Central memory CD8-positive, alpha-beta T cell (primary cell): ENCODE data around the gene LAMB4.

Experiments used
- ATAC-seq: fragments of 150-1000 bp; cut with Tn5 transposase; replicated peaks from 2 replicates; pipeline ENCODE4 v1.10.0; 2022; ENCODE audit warnings: mild to moderate bottlenecking, moderate FRiP score, moderate number of reproducible peaks; ENCODE audit not compliant: poor library complexity, severe bottlenecking; ENCODE audit errors: extremely low read depth
- DNase-seq, 2 donors: peaks; one replicate each; pipeline ENCODE4 v3.0.0; 2021; ENCODE audit warnings: low spot score in 2 of 2
- H3K27ac Mint-ChIP-seq: one replicate; pipeline ENCODE4 v1.8.0; 2022; ENCODE audit warnings: low read depth, mild to moderate bottlenecking, moderate library complexity, mixed read lengths
- H3K27me3 Mint-ChIP-seq: one replicate; pipeline ENCODE4 v1.8.0; 2022; ENCODE audit warnings: mixed read lengths
- H3K36me3 Mint-ChIP-seq: one replicate; pipeline ENCODE4 v1.8.0; 2022; ENCODE audit warnings: mild to moderate bottlenecking, moderate library complexity, mixed read lengths; ENCODE audit not compliant: insufficient read depth
- H3K4me1 Mint-ChIP-seq: one replicate; pipeline ENCODE4 v1.8.0; 2022; ENCODE audit warnings: mixed read lengths
- H3K4me3 Mint-ChIP-seq: one replicate; pipeline ENCODE4 v1.8.0; 2022; ENCODE audit warnings: mild to moderate bottlenecking, moderate library complexity, mixed read lengths
- H3K9me3 Mint-ChIP-seq: one replicate; pipeline ENCODE4 v1.8.0; 2022; ENCODE audit warnings: mixed read lengths

LAMB4 gene

GRCh38 chr7:108138911-108139310 lies 8.8 kb upstream of the LAMB4 start:
- H3K9me3 Mint-ChIP-seq: no peaks in the 10 kb centered on the region
- H3K36me3 Mint-ChIP-seq: peaks cover 1% of the 10 kb centered on the region
- no peak overlapping the region for H3K4me3 Mint-ChIP-seq
- ATAC-seq (no peak), DNase-seq (no peak)
- H3K27ac Mint-ChIP-seq: no peak overlapping the region
- H3K27me3 Mint-ChIP-seq: peaks cover 12% of the 10 kb centered on the region
- H3K4me1 Mint-ChIP-seq: peaks cover 18% of the 10 kb centered on the region

DNA sequence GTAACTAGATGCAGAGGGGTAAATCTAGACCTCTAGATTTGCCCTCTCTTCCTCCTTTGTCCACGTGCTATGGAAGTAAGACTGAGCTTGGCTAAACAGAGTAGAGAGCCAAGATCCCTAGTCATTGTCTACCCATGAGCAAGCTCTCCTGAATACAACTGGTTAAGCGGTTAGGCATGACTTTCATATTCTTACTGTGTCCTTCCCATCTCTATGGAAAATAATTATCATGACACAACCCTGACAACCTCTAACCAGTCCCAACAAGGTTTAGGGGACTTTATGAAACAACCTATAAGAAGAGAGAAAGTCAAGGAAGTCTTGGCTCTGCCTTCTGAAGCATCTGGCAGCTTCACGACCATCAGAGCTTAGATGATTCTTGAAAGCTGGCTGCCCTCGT lies 7.8 kb upstream of the LAMB4 start:
- Mint-ChIP-seq H3K27me3 (peaks cover 12% of the 10 kb centered on the region), H3K4me3 (no peak overlapping the region), H3K9me3 (no peaks in the 10 kb centered on the region), H3K36me3 (peaks cover 1% of the 10 kb centered on the region), H3K27ac (no peak overlapping the region), H3K4me1 (peaks cover 18% of the 10 kb centered on the region)
- ATAC-seq: no peak
- DNase-seq: no peak

GRCh38 chr7:108137040-108137439 lies 6.9 kb upstream of the LAMB4 start:
- H3K36me3 Mint-ChIP-seq: peaks cover 1% of the 10 kb centered on the region
- H3K27me3 Mint-ChIP-seq: peaks cover 12% of the 10 kb centered on the region
- DNase-seq (no peak), ATAC-seq (no peak)
- no peak overlapping the region for H3K27ac Mint-ChIP-seq
- no peak overlapping the region for H3K4me3 Mint-ChIP-seq
- peaks cover 18% of the 10 kb centered on the region for H3K4me1 Mint-ChIP-seq
- H3K9me3 Mint-ChIP-seq: no peaks in the 10 kb centered on the region

- Mint-ChIP-seq H3K27me3 (peaks cover 12% of the 10 kb centered on the region), H3K27ac (peak overlapping the region; percentile 30), H3K36me3 (peaks cover 1% of the 10 kb centered on the region), H3K4me1 (peaks cover 18% of the 10 kb centered on the region), H3K4me3 (no peak overlapping the region), H3K9me3 (no peaks in the 10 kb centered on the region)
- no peak for ATAC-seq
- no peak for DNase-seq
Observed at GRCh38 chr7:108136191-108136688, 6.1 kb upstream of the LAMB4 start.

- no peaks in the 10 kb centered on the region for H3K9me3 Mint-ChIP-seq
- ATAC-seq: peak; percentile 80
- peaks cover 10% of the 10 kb centered on the region for H3K27me3 Mint-ChIP-seq
- H3K36me3 Mint-ChIP-seq: peaks cover 1% of the 10 kb centered on the region
- peaks cover 18% of the 10 kb centered on the region for H3K4me1 Mint-ChIP-seq
- peak overlapping the region; percentile 30 for H3K27ac Mint-ChIP-seq
- H3K4me3 Mint-ChIP-seq: peak overlapping the region; percentile 22
- DNase-seq: no peak
Observed at GRCh38 chr7:108135446-108136190, 5.5 kb upstream of the LAMB4 start.

- Mint-ChIP-seq H3K27me3 (no peaks in the 10 kb centered on the region), H3K4me1 (peaks cover 18% of the 10 kb centered on the region), H3K27ac (no peak overlapping the region), H3K36me3 (peaks cover 1% of the 10 kb centered on the region), H3K9me3 (no peaks in the 10 kb centered on the region), H3K4me3 (no peak overlapping the region)
- ATAC-seq (no peak), DNase-seq (no peak)
Observed at GRCh38 chr7:108134486-108134885, 4.3 kb upstream of the LAMB4 start.

DNA sequence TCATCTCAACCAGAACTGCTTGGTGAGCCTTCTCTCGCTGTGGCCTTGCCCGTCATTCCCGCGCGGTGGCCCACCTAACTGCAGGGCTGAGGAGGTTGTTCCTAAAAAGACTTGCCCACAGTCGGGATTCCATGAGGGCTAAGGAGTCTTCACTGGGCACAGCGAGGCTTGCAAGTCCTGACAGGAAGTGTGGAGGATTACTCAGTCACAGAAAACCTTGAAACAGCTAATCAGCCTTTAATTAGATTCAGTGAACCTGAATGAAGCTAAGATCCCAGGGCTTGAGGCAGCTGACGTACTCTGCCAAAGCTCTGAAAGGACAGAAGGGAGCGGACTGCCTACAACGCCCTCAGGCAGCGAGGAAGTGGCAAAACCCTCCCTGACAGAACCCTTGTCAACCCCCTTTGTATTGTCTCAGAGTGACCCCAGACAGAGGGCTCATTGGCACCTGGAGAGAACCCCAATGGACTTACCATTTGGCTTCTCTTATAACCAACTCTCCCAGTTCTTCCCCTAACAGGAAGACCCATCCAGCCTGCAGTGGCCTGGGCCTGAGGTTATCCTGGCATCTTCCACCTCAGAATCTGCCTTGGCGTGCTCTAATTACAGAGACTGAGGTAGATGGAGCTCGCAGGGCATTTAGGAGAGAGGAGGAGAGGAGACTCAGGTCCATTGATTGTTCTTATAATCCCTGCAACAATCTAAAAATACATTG lies 2.5 kb upstream of the LAMB4 start:
- H3K4me3 Mint-ChIP-seq: no peak overlapping the region
- H3K27ac Mint-ChIP-seq: no peak overlapping the region
- no peaks in the 10 kb centered on the region for H3K9me3 Mint-ChIP-seq
- no peak for ATAC-seq
- peaks cover 18% of the 10 kb centered on the region for H3K4me1 Mint-ChIP-seq
- no peak for DNase-seq
- no peaks in the 10 kb centered on the region for H3K27me3 Mint-ChIP-seq
- peaks cover 1% of the 10 kb centered on the region for H3K36me3 Mint-ChIP-seq

DNA sequence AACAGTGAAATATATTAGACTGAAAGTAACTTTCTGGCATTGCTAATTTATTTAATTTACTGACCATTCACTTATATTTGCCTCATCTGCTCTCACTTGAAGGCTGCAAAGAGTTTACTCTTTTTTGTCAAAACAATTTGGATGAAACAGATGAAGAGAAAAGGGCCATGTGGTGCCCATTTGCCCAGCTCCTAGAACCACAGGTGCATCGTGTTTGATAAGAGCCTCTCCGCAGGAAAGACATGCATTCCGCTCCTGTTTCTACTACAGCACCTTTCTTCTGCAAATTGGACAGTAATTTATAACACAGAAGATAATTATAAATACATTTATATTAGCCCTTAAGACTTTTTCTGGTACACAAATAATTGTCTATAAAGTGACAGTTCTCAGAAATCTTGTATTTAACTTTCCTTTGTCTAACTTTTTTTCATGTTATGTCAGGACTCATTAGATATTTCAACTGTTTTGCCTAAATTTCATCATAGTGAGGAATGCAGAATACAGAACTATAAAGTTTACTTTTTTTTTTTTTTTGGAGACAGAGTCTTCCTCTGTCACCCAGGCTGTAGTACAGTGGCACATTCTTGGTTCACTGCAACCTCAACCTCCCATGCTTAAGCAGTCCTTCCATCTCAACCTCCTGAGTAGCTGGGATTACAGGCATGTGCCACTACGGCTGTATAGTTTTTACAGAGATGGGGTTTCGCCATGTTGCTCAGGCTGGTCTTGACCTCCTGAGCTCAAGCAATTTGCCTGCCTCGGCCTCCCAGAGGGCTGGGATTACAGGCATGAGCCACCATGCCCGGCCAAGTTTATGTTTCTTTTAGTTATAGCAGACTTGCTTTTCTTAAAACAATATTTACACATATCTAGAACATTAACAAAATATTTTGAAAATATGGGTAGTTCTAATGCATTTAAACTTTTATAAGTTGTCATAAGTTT lies 869 bp downstream of the LAMB4 start:
- ATAC-seq (no peak), DNase-seq (no peak)
- H3K4me3 Mint-ChIP-seq: no peak overlapping the region
- peaks cover 7% of the 10 kb centered on the region for H3K27me3 Mint-ChIP-seq
- no peaks in the 10 kb centered on the region for H3K9me3 Mint-ChIP-seq
- no peak overlapping the region for H3K27ac Mint-ChIP-seq
- H3K36me3 Mint-ChIP-seq: no peaks in the 10 kb centered on the region
- H3K4me1 Mint-ChIP-seq: no peaks in the 10 kb centered on the region

- no peak overlapping the region for H3K4me3 Mint-ChIP-seq
Observed at GRCh38 chr7:108128514-108128913, 1.6 kb downstream of the LAMB4 start.

GRCh38 chr7:108127461-108127860 lies 2.7 kb downstream of the LAMB4 start:
- H3K36me3 Mint-ChIP-seq: no peaks in the 10 kb centered on the region
- no peaks in the 10 kb centered on the region for H3K9me3 Mint-ChIP-seq
- no peak for DNase-seq
- no peaks in the 10 kb centered on the region for H3K4me1 Mint-ChIP-seq
- H3K27me3 Mint-ChIP-seq: peaks cover 7% of the 10 kb centered on the region
- H3K4me3 Mint-ChIP-seq: no peak overlapping the region
- ATAC-seq: no peak
- H3K27ac Mint-ChIP-seq: no peak overlapping the region

More at GRCh38 chr7:108128514-108128913, 1.6 kb downstream of the LAMB4 start:
- no peaks in the 10 kb centered on the region for H3K36me3 Mint-ChIP-seq
- H3K27ac Mint-ChIP-seq: no peak overlapping the region
- H3K4me1 Mint-ChIP-seq: no peaks in the 10 kb centered on the region
- ATAC-seq (no peak), DNase-seq (no peak)
- H3K9me3 Mint-ChIP-seq: no peaks in the 10 kb centered on the region
- peaks cover 7% of the 10 kb centered on the region for H3K27me3 Mint-ChIP-seq

DNA sequence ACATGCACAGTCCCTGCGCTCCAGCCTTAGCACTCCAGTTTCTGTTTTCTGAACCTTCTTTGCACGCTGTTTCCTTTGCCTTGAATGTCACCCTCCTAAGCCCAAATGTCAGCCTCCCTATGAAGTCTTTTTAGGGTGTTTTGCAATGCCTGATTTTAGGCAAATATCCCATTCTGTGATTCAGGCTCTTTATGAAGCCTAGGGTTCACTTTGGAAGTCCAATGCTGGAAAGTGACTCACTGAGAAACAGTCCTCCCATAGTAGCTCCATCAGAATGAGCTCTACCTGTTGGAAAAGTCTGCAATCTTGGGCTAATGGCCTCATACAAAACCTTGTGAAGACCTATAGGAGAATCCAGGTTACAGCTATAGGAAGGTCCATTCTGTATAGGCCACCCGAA lies 5.3 kb downstream of the LAMB4 start:
- no peaks in the 10 kb centered on the region for H3K4me1 Mint-ChIP-seq
- ATAC-seq (no peak), DNase-seq (no peak)
- H3K27ac Mint-ChIP-seq: no peak overlapping the region
- peaks cover 7% of the 10 kb centered on the region for H3K27me3 Mint-ChIP-seq
- H3K9me3 Mint-ChIP-seq: no peaks in the 10 kb centered on the region
- H3K36me3 Mint-ChIP-seq: no peaks in the 10 kb centered on the region
- no peak overlapping the region for H3K4me3 Mint-ChIP-seq

DNA sequence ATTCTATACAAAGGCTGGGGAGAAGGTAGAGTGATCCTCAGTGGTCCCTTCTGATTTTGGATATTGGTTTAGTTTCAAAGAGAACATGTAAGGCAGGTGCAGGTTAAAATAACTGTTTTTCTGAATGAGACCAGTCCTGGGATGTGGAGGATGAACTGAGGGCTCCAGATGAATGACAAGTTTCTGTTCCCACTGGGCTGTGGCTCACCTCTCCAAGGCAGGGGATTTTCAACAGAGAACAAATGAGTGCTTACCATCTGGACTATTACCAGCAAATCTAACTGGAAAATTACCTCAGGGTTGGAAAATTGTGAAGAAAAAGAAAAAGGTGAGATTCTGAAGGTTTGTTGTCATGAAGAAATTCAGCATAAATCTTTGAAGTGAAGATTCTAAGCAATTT lies 8.0 kb downstream of the LAMB4 start:
- Mint-ChIP-seq H3K27me3 (peaks cover 3% of the 10 kb centered on the region), H3K4me1 (no peaks in the 10 kb centered on the region), H3K9me3 (no peaks in the 10 kb centered on the region), H3K27ac (no peak overlapping the region), H3K36me3 (no peaks in the 10 kb centered on the region), H3K4me3 (no peak overlapping the region)
- DNase-seq (no peak), ATAC-seq (no peak)
